Activated CD4-positive, alpha-beta memory T cell treated with anti-CD3 and anti-CD28 coated beads, Interleukin-2, amount 10 ng/mL, durations not matched to agents 7 days and 5 days (primary cell): ENCODE results near the gene INPP5A. TPM values are rescaled to one million over a fixed set of nuclear protein-coding genes. Genes with fewer than 3 reads are reported as not detected.
"Not testable (repeated sequence)": the region's sequence is repeated elsewhere in the genome, so short reads cannot be mapped to it uniquely, and the experiment has no call there.

ENCODE experiments used
- CTCF ChIA-PET: fragments of 350-600 bp; sonication (Branson Sonifier 250); formaldehyde crosslinking; loops from one replicate; lab custom pipeline; 2021; ENCODE audit warnings: antibody characterized with exemption, inconsistent platforms; lab: Charles Lee
- POLR2A ChIA-PET: fragments of 350-600 bp; sonication (Branson Sonifier 250); formaldehyde crosslinking; loops from one replicate; lab custom pipeline; 2021; ENCODE audit warnings: antibody characterized with exemption; lab: Charles Lee
- DNase-seq: peaks from one replicate; pipeline ENCODE4 v3.0.0-alpha.2; 2020
- H3K27ac Mint-ChIP-seq: one replicate; pipeline ENCODE4 v1.8.0; 2021; ENCODE audit warnings: mild to moderate bottlenecking, mixed read lengths
- H3K27me3 Mint-ChIP-seq: one replicate; pipeline ENCODE4 v1.8.0; 2021; ENCODE audit warnings: mixed read lengths
- H3K36me3 Mint-ChIP-seq: one replicate; pipeline ENCODE4 v1.8.0; 2021; ENCODE audit warnings: low read depth, mixed read lengths
- H3K4me1 Mint-ChIP-seq: one replicate; pipeline ENCODE4 v1.8.0; 2021; ENCODE audit warnings: mixed read lengths
- H3K4me3 Mint-ChIP-seq: one replicate; pipeline ENCODE4 v1.8.0; 2021; ENCODE audit warnings: mild to moderate bottlenecking, mixed read lengths
- H3K9me3 Mint-ChIP-seq: one replicate; pipeline ENCODE4 v1.8.0; 2021; ENCODE audit warnings: mixed read lengths
- total RNA-seq, 2 experiments: library from RNA; stranded (reverse); gene quantifications; one replicate each; pipeline ENCODE4 v1.2.3, GENCODE V29; 2021

Gene INPP5A
- total RNA-seq, 2 experiments from 2014 or later: 9.3 to 9.5 TPM

- DNase-seq: no peak
- H3K4me1 Mint-ChIP-seq: peaks cover 10% of the 10 kb centered on the region
- no peaks in the 10 kb centered on the region for H3K27me3 Mint-ChIP-seq
- CTCF ChIA-PET: no interaction called here
- H3K36me3 Mint-ChIP-seq: no peaks in the 10 kb centered on the region
- H3K9me3 Mint-ChIP-seq: no peaks in the 10 kb centered on the region
- POLR2A ChIA-PET: no interaction called here
- no peak overlapping the region for H3K27ac Mint-ChIP-seq
- no peak overlapping the region for H3K4me3 Mint-ChIP-seq
Measured at GRCh38 chr10:132698761-132699391, 161.3 kb downstream of the INPP5A start.

GRCh38 chr10:132699411-132700155, 162.0 kb downstream of the INPP5A start:
- Mint-ChIP-seq H3K36me3 (no peaks in the 10 kb centered on the region), H3K9me3 (no peaks in the 10 kb centered on the region), H3K4me3 (no peak overlapping the region), H3K27me3 (no peaks in the 10 kb centered on the region), H3K4me1 (peaks cover 10% of the 10 kb centered on the region), H3K27ac (no peak overlapping the region)
- ChIA-PET CTCF (no interaction called here), POLR2A (no interaction called here)
- DNase-seq: no peak

- H3K9me3 Mint-ChIP-seq: no peaks in the 10 kb centered on the region
- no peaks in the 10 kb centered on the region for H3K27me3 Mint-ChIP-seq
- H3K4me3 Mint-ChIP-seq: no peak overlapping the region
- POLR2A ChIA-PET: no interaction called here
- CTCF ChIA-PET: no interaction called here
- no peak for DNase-seq
- H3K36me3 Mint-ChIP-seq: no peaks in the 10 kb centered on the region
- peaks cover 10% of the 10 kb centered on the region for H3K4me1 Mint-ChIP-seq
- H3K27ac Mint-ChIP-seq: no peak overlapping the region
Measured at GRCh38 chr10:132700156-132701098, 162.8 kb downstream of the INPP5A start.

- POLR2A ChIA-PET: no interaction called here
Measured at GRCh38 chr10:132701099-132701845, 163.7 kb downstream of the INPP5A start.

GRCh38 chr10:132701846-132702190, 164.2 kb downstream of the INPP5A start:
- DNase-seq: no peak
- no peak overlapping the region for H3K4me3 Mint-ChIP-seq
- H3K27ac Mint-ChIP-seq: no peak overlapping the region
- peaks cover 9% of the 10 kb centered on the region for H3K9me3 Mint-ChIP-seq
- ChIA-PET POLR2A (no interaction called here), CTCF (no interaction called here)
- H3K4me1 Mint-ChIP-seq: no peaks in the 10 kb centered on the region
- no peaks in the 10 kb centered on the region for H3K27me3 Mint-ChIP-seq
- H3K36me3 Mint-ChIP-seq: no peaks in the 10 kb centered on the region

More at GRCh38 chr10:132701099-132701845, 163.7 kb downstream of the INPP5A start:
- Mint-ChIP-seq H3K36me3 (no peaks in the 10 kb centered on the region), H3K27ac (no peak overlapping the region), H3K27me3 (no peaks in the 10 kb centered on the region), H3K9me3 (peaks cover 7% of the 10 kb centered on the region), H3K4me1 (peaks cover 3% of the 10 kb centered on the region), H3K4me3 (no peak overlapping the region)
- no peak for DNase-seq
- CTCF ChIA-PET: no interaction called here

GRCh38 chr10:132702601-132703418, 165.2 kb downstream of the INPP5A start:
- H3K9me3 Mint-ChIP-seq: peaks cover 9% of the 10 kb centered on the region
- H3K27me3 Mint-ChIP-seq: no peaks in the 10 kb centered on the region
- no peak overlapping the region for H3K4me3 Mint-ChIP-seq
- ChIA-PET POLR2A (no interaction called here), CTCF (no interaction called here)
- H3K27ac Mint-ChIP-seq: no peak overlapping the region
- no peak for DNase-seq
- H3K36me3 Mint-ChIP-seq: no peaks in the 10 kb centered on the region
- no peaks in the 10 kb centered on the region for H3K4me1 Mint-ChIP-seq

GRCh38 chr10:132703419-132704007, 165.9 kb downstream of the INPP5A start:
- Mint-ChIP-seq H3K4me1 (no peaks in the 10 kb centered on the region), H3K36me3 (no peaks in the 10 kb centered on the region), H3K27me3 (no peaks in the 10 kb centered on the region), H3K4me3 (no peak overlapping the region), H3K9me3 (peaks cover 9% of the 10 kb centered on the region), H3K27ac (no peak overlapping the region)
- no peak for DNase-seq
- ChIA-PET CTCF (no interaction called here), POLR2A (no interaction called here)

- Mint-ChIP-seq H3K9me3 (peaks cover 9% of the 10 kb centered on the region), H3K4me1 (no peaks in the 10 kb centered on the region), H3K27me3 (no peaks in the 10 kb centered on the region), H3K4me3 (no peak overlapping the region), H3K27ac (no peak overlapping the region), H3K36me3 (no peaks in the 10 kb centered on the region)
- no peak for DNase-seq
- ChIA-PET POLR2A (no interaction called here), CTCF (no interaction called here)
Measured at GRCh38 chr10:132704008-132704814, 166.6 kb downstream of the INPP5A start.

GRCh38 chr10:132704815-132705064, 167.2 kb downstream of the INPP5A start:
- H3K36me3 Mint-ChIP-seq, DNase-seq, H3K9me3 Mint-ChIP-seq, H3K4me3 Mint-ChIP-seq, H3K4me1 Mint-ChIP-seq, POLR2A ChIA-PET, CTCF ChIA-PET, H3K27ac Mint-ChIP-seq, H3K27me3 Mint-ChIP-seq: not testable (repeated sequence)

- Mint-ChIP-seq H3K9me3 (peaks cover 9% of the 10 kb centered on the region), H3K4me3 (no peak overlapping the region), H3K4me1 (no peaks in the 10 kb centered on the region), H3K27me3 (no peaks in the 10 kb centered on the region), H3K27ac (no peak overlapping the region), H3K36me3 (no peaks in the 10 kb centered on the region)
- ChIA-PET POLR2A (no interaction called here), CTCF (no interaction called here)
- DNase-seq: no peak
Measured at GRCh38 chr10:132705173-132705572, 167.6 kb downstream of the INPP5A start.

GRCh38 chr10:132705943-132706342, 168.4 kb downstream of the INPP5A start:
- ChIA-PET POLR2A (no interaction called here), CTCF (no interaction called here)
- no peak for DNase-seq
- no peaks in the 10 kb centered on the region for H3K36me3 Mint-ChIP-seq
- peaks cover 9% of the 10 kb centered on the region for H3K9me3 Mint-ChIP-seq
- no peak overlapping the region for H3K27ac Mint-ChIP-seq
- no peaks in the 10 kb centered on the region for H3K27me3 Mint-ChIP-seq
- H3K4me3 Mint-ChIP-seq: no peak overlapping the region
- no peaks in the 10 kb centered on the region for H3K4me1 Mint-ChIP-seq
